Progenitor cell of endocrine pancreas (in vitro differentiated cells): ENCODE data around the gene SP6. TPM values are rescaled to one million over a fixed set of nuclear protein-coding genes. Genes with fewer than 3 reads are reported as not detected.

Experiments used
- DNase-seq: peaks from one replicate; pipeline ENCODE4 v3.0.0; 2021; ENCODE audit warnings: low spot score; ENCODE audit not compliant: unreplicated experiment
- H3K27ac Mint-ChIP-seq: 2 replicates; pipeline ENCODE4 v1.8.0; 2021; ENCODE audit warnings: mild to moderate bottlenecking, moderate library complexity, mixed read lengths
- H3K27me3 Mint-ChIP-seq: 2 replicates; pipeline ENCODE4 v1.8.0; 2021; ENCODE audit warnings: mixed read lengths
- H3K36me3 Mint-ChIP-seq: 2 replicates; pipeline ENCODE4 v1.8.0; 2022; ENCODE audit warnings: mixed read lengths; ENCODE audit not compliant: insufficient read depth
- H3K4me1 Mint-ChIP-seq: 2 replicates; pipeline ENCODE4 v1.8.0; 2021; ENCODE audit warnings: low read depth, mixed read lengths
- H3K4me3 Mint-ChIP-seq: 2 replicates; pipeline ENCODE4 v1.8.0; 2021; ENCODE audit warnings: low read depth, mild to moderate bottlenecking, moderate library complexity, mixed read lengths
- H3K9me3 Mint-ChIP-seq: 2 replicates; pipeline ENCODE4 v1.8.0; 2021; ENCODE audit warnings: low read depth, mixed read lengths
- CTCF ChIP-seq: fragments of 200-600 bp; sonication (generic); IDR thresholded peaks from one replicate; pipeline ENCODE4 v1.5.0; 2021; ENCODE audit warnings: antibody characterized with exemption, mild to moderate bottlenecking; ENCODE audit not compliant: unreplicated experiment
- total RNA-seq: library from RNA; stranded (reverse); gene quantifications from 2 replicates; pipeline ENCODE4 v1.2.1, GENCODE V29; 2021

The SP6 gene
- total RNA-seq, 1 donor from 2014 or later, result 0.74 TPM

DNA sequence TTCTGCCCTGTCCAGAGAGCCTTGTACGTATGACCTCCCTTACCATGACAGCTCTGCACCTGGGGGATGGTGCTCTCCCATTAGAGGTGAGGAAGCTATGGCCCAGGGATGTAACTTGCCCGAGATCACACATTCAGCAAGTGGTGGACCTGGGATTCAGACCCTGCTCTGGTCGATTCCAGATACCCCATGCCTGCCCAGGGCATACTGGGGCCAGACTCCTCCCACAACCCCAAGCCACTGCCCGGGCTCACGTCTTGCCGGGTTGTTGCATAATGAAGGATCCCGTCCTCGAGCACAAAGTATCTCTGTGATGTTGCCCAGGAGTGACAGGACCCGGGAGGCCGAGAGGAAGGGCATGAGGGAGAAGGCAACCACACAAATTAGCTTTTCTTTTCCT, 31.5 kb downstream of the SP6 start:
- no peak for TF ChIP-seq CTCF
- peaks cover 6% of the 10 kb centered on the region for H3K36me3 Mint-ChIP-seq
- peaks cover 9% of the 10 kb centered on the region for H3K4me1 Mint-ChIP-seq
- H3K27me3 Mint-ChIP-seq, result no peaks in the 10 kb centered on the region
- H3K9me3 Mint-ChIP-seq, result no peaks in the 10 kb centered on the region
- no peak overlapping the region for H3K4me3 Mint-ChIP-seq
- H3K27ac Mint-ChIP-seq, result no peak overlapping the region
- no peak for DNase-seq

DNA sequence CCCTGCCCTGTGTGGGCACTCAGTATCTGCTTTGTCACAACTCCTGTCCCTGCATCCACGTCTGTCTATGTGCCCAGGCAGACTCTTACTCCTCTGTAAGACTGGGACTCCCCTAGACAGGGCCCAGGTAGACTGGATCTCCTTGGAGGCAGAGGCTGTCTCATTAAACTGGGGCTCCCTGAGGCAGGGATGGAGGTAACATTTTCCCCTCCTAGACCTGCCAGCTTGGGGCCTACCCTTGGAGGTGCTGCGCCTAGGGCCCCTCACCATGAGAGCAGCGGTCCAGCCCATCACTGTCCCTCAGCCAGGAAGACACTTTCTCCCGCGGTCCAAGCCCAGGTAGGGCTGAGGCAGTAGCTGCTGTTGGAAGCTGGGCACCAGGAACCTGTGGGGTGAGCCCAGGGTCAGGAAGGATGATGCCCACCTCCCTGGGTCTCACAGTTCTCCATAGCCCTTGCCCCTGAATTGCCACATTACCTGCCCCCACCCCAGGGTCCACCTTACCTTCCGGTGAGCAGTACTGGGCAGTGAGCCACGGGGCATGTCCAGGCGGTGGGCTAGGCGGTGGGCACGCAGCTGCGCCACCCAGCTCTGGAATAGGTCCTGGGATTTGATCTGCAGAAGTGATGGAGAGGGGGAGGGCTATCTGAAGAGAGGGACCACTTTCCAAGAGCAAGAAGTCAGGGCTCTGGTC, 32.8 kb downstream of the SP6 start:
- peaks cover 9% of the 10 kb centered on the region for H3K4me1 Mint-ChIP-seq
- H3K9me3 Mint-ChIP-seq, result no peaks in the 10 kb centered on the region
- H3K36me3 Mint-ChIP-seq, result peaks cover 2% of the 10 kb centered on the region
- DNase-seq, result no peak
- H3K4me3 Mint-ChIP-seq, result no peak overlapping the region
- no peaks in the 10 kb centered on the region for H3K27me3 Mint-ChIP-seq
- no peak overlapping the region for H3K27ac Mint-ChIP-seq
- no peak for TF ChIP-seq CTCF

DNA sequence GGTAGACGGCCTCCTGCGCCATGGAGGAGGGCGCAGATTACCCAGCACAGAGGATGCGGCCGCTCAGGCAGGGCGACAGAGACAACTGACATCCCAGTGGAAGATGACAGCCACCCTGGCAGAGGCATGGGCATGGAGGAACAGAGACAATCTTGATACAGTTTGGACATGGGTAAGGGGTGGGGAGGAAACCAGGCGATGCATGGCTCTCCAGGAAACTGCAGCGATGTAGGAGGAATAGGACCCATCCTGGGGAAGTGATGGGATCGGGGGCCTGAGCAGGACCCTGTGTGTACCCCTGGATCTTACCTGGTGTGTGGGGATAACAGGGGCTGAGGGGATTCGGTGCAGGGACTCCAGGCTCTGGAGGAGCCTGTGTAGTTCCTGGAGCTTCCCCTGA, 34.0 kb downstream of the SP6 start:
- Mint-ChIP-seq H3K4me1 (peaks cover 11% of the 10 kb centered on the region), H3K27ac (no peak overlapping the region), H3K36me3 (peaks cover 5% of the 10 kb centered on the region)

GRCh38 chr17:47816111-47816735, 34.7 kb downstream of the SP6 start:
- Mint-ChIP-seq H3K27me3 (no peaks in the 10 kb centered on the region), H3K4me1 (peaks cover 15% of the 10 kb centered on the region), H3K9me3 (no peaks in the 10 kb centered on the region), H3K4me3 (no peak overlapping the region), H3K36me3 (peaks cover 5% of the 10 kb centered on the region), H3K27ac (no peak overlapping the region)
- TF ChIP-seq CTCF, result no peak
- no peak for DNase-seq

More for the DNA sequence above, 34.0 kb downstream of the SP6 start:
- H3K9me3 Mint-ChIP-seq, result no peaks in the 10 kb centered on the region
- no peaks in the 10 kb centered on the region for H3K27me3 Mint-ChIP-seq
- TF ChIP-seq CTCF, result no peak
- no peak overlapping the region for H3K4me3 Mint-ChIP-seq
- DNase-seq, result no peak

GRCh38 chr17:47815106-47815918, 35.7 kb downstream of the SP6 start:
- Mint-ChIP-seq H3K4me1 (peaks cover 18% of the 10 kb centered on the region), H3K27ac (no peak overlapping the region), H3K36me3 (peaks cover 6% of the 10 kb centered on the region), H3K4me3 (no peak overlapping the region), H3K27me3 (no peaks in the 10 kb centered on the region), H3K9me3 (no peaks in the 10 kb centered on the region)
- no peak for TF ChIP-seq CTCF
- DNase-seq, result no peak
